Suppressor macrophage (primary cell): ENCODE measurements around the gene IRF6.

Experiments
- DNase-seq, 4 experiments: peaks; one replicate each; pipeline ENCODE4 v3.0.0-alpha.2; 2020 to 2022

IRF6 gene

GRCh38 chr1:209790286-209791193, 15.4 kb downstream of the IRF6 start:
- no peak for DNase-seq

- no peak for DNase-seq
These were observed 16.7 kb downstream of the IRF6 start for GRCh38 chr1:209789245-209789644.

GRCh38 chr1:209787551-209787950, 18.4 kb downstream of the IRF6 start:
- DNase-seq = no peak

- no peak for DNase-seq
These were observed 19.8 kb downstream of the IRF6 start for GRCh38 chr1:209786146-209786545.

GRCh38 chr1:209785592-209785991, 20.4 kb downstream of the IRF6 start:
- DNase-seq = no peak

GRCh38 chr1:209784265-209785169, 21.4 kb downstream of the IRF6 start, which contains the start of gene C1orf74:
Gene C1orf74 (minus strand): TSS chr1:209784559. CDS start chr1:209783634, 925 bp downstream.
- DNase-seq = peak; percentile 100

- DNase-seq = no peak
These were observed 22.6 kb downstream of the IRF6 start for GRCh38 chr1:209783386-209783785.

GRCh38 chr1:209780268-209780667, 25.7 kb downstream of the IRF6 start:
- DNase-seq = no peak

- no peak for DNase-seq
These were observed 27.8 kb downstream of the IRF6 start for GRCh38 chr1:209778102-209778501.

- no peak for DNase-seq
These were observed 28.4 kb downstream of the IRF6 start for GRCh38 chr1:209777587-209777986.

GRCh38 chr1:209775678-209776077, 30.3 kb downstream of the IRF6 start:
- no peak for DNase-seq

- DNase-seq = peak in 2 of 4 experiments; percentile 30 to 46
These were observed 31.4 kb downstream of the IRF6 start for GRCh38 chr1:209774592-209774991.

- peak in 2 of 4 experiments; percentile 21 to 25 for DNase-seq
These were observed 33.8 kb downstream of the IRF6 start for GRCh38 chr1:209772126-209772525.

GRCh38 chr1:209770636-209771415, 35.1 kb downstream of the IRF6 start:
- peak in 1 of 4 experiments; percentile 19 for DNase-seq

- peak in 3 of 4 experiments; percentile 48 to 63 (median 49) for DNase-seq
These were observed 36.0 kb downstream of the IRF6 start for GRCh38 chr1:209769971-209770370.

- peak; percentile 76 to 87 (median 86) for DNase-seq
These were observed 36.6 kb downstream of the IRF6 start for GRCh38 chr1:209769171-209769904.

- DNase-seq = peak in 3 of 4 experiments; percentile 43 to 62 (median 58)
These were observed 37.6 kb downstream of the IRF6 start for GRCh38 chr1:209768354-209768774.

- peak; percentile 44 to 71 (median 63) for DNase-seq
These were observed 38.2 kb downstream of the IRF6 start for GRCh38 chr1:209767706-209768105.

- DNase-seq = no peak
These were observed 38.8 kb downstream of the IRF6 start for GRCh38 chr1:209767096-209767495.

GRCh38 chr1:209766051-209766450, 39.9 kb downstream of the IRF6 start:
- DNase-seq = peak; percentile 74 to 91 (median 84)

GRCh38 chr1:209761011-209761635, 44.8 kb downstream of the IRF6 start:
- DNase-seq = peak; percentile 54 to 82 (median 78)
